ENCODE measurements around the gene SMCHD1. TPM values are rescaled to one million over a fixed set of nuclear protein-coding genes. Genes with fewer than 3 reads are reported as not detected.

SMCHD1 gene
- total and polyA plus RNA-seq, 4 donors, result 4.4 to 49.0 (median 25.4) TPM

DNA sequence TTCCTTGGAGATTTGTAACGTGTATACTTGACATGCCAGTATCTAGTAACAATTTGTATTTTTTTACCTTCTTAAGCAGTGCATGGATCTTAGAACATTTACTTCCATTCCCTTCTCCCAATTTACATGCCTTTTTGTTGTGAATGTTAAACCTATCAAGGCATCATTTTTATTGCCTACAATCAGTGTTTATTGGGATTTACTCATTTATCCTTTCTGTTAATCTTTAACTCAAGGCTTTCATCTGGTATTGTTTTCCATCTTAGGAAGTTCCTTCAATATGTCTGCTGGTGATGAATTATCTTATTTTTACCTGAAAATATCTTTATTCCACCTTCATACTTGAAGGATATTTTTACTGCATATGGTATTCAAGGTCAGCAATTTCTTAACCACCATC is 102.8 kb downstream of the SMCHD1 start:
- H3K36me3 ChIP-seq (ENCODE audit: control insufficient read depth in 4 of 4, insufficient read depth in 3 of 4, low read depth in 1 of 4, low read length in 3 of 4), result peaks cover 4 to 34% (median 20%) of the 10 kb centered on the region in 4 donors
- H3K4me1 ChIP-seq (ENCODE audit: control insufficient read depth in 4 of 4, insufficient read depth in 4 of 4, low read length in 3 of 4), result no peaks in the 10 kb centered on the region
- 79% methylated on average over 1 of the region's 1 CpG for WGBS
- DNase-seq (ENCODE audit: low spot score), result no peak
- H3K27ac ChIP-seq (ENCODE audit: low read depth in 1 of 2, low read length in 2 of 2), result no peak overlapping the region
- no peak overlapping the region for H3K9ac ChIP-seq (ENCODE audit: low read depth in 1 of 2, low read length in 2 of 2)
- no peaks in the 10 kb centered on the region for H3K9me3 ChIP-seq (ENCODE audit: control insufficient read depth in 4 of 4, low read length in 3 of 4)
- TF ChIP-seq RXRA (IDR thresholded peaks at IDR 0.05), result no peak
- TF ChIP-seq JUND (IDR thresholded peaks at IDR 0.05), result no peak
- TF ChIP-seq FOXA2 (IDR thresholded peaks at IDR 0.05), result no peak
- TF ChIP-seq HNF4G (IDR thresholded peaks at IDR 0.05), result no peak
- no peak for TF ChIP-seq SP1 (IDR thresholded peaks at IDR 0.05)
- no peak for TF ChIP-seq RAD21 (IDR thresholded peaks at IDR 0.05)
- no peak for TF ChIP-seq NR2F2 (IDR thresholded peaks at IDR 0.05)
- TF ChIP-seq FOXA1 (IDR thresholded peaks at IDR 0.05), result no peak
- TF ChIP-seq ZBTB33 (IDR thresholded peaks at IDR 0.05), result no peak
- no peak for TF ChIP-seq YY1 (IDR thresholded peaks at IDR 0.05)
- TF ChIP-seq, protein P1, sequence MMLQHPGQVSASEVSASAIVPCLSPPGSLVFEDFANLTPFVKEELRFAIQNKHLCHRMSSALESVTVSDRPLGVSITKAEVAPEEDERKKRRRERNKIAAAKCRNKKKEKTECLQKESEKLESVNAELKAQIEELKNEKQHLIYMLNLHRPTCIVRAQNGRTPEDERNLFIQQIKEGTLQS (IDR thresholded peaks at IDR 0.05), result no peak
- TF ChIP-seq TAF1 (conservative IDR thresholded peaks at IDR 0.05), result no peak
- TF ChIP-seq MAX (IDR thresholded peaks at IDR 0.05), result no peak
- no peak for TF ChIP-seq REST (IDR thresholded peaks at IDR 0.05)
- TF ChIP-seq CTCF (IDR thresholded peaks at IDR 0.05; ENCODE audit: low read depth, low read length, missing input control), result no peak
- no peak for TF ChIP-seq EGR1 (IDR thresholded peaks at IDR 0.05; ENCODE audit: low read depth in 2 of 2)
- H3K4me3 ChIP-seq (ENCODE audit: low read depth in 1 of 3, low read length in 3 of 3), result no peak overlapping the region
- H3K27me3 ChIP-seq (ENCODE audit: control insufficient read depth in 4 of 4, insufficient read depth in 4 of 4, low read length in 3 of 4), result no peaks in the 10 kb centered on the region

DNA sequence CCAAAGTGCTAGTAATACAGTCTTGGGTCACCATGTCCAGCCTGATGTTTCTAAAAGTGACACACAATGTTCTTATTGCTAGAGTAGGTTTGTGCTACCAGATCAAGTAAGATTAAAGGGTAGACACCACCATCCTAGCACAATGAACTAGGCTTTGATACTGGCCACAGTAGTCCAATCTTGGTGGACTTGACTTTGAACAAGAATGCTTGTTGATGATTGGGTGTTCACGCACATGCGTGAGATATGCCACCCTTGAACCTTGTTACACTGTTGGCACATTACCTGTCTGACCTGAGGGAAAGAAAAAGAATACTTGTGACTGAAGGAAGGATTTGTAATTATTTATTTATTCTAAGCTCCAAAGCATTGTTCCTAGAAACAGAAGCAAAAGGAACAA is 119.1 kb downstream of the SMCHD1 start:
- no peak for DNase-seq (ENCODE audit: low spot score)
- 95% methylated on average over 2 of the region's 2 CpGs for WGBS
- peaks cover 4 to 62% (median 52%) of the 10 kb centered on the region in 4 donors for H3K36me3 ChIP-seq (ENCODE audit: control insufficient read depth in 4 of 4, insufficient read depth in 3 of 4, low read depth in 1 of 4, low read length in 3 of 4)

More for the DNA sequence above, 119.1 kb downstream of the SMCHD1 start:
- Histone ChIP-seq H3K9me3 (ENCODE audit: control insufficient read depth in 4 of 4, low read length in 3 of 4) (no peaks in the 10 kb centered on the region), H3K4me3 (ENCODE audit: low read depth in 1 of 3, low read length in 3 of 3) (no peak overlapping the region), H3K27ac (ENCODE audit: low read depth in 1 of 2, low read length in 2 of 2) (no peak overlapping the region), H3K4me1 (ENCODE audit: control insufficient read depth in 4 of 4, insufficient read depth in 4 of 4, low read length in 3 of 4) (no peaks in the 10 kb centered on the region), H3K9ac (ENCODE audit: low read depth in 1 of 2, low read length in 2 of 2) (no peak overlapping the region), H3K27me3 (ENCODE audit: control insufficient read depth in 4 of 4, insufficient read depth in 4 of 4, low read length in 3 of 4) (no peaks in the 10 kb centered on the region)
- no peak for TF ChIP-seq CTCF (IDR thresholded peaks at IDR 0.05; ENCODE audit: low read depth, low read length, missing input control)
- TF ChIP-seq HNF4A (conservative IDR thresholded peaks at IDR 0.05), result peak in 1 of 2 donors; percentile 44

All from liver (tissue), 9 donors.